H1 (cell line): ENCODE results near the gene UGT1A1. TPM values are rescaled to one million over a fixed set of nuclear protein-coding genes. Genes with fewer than 3 reads are reported as not detected.

ENCODE experiments used
- CTCF ChIA-PET: fragments of 300-600 bp; sonication (Branson Sonifier 250); formaldehyde crosslinking; loops from one replicate; lab custom pipeline; 2021; ENCODE audit not compliant: partially characterized antibody; lab: Charles Lee
- POLR2A ChIA-PET: fragments of 300-600 bp; sonication (Branson Sonifier 250); formaldehyde crosslinking; loops from one replicate; lab custom pipeline; 2021; ENCODE audit warnings: inconsistent platforms; ENCODE audit not compliant: partially characterized antibody; lab: Charles Lee
- DNase-seq, 2 experiments: peaks; one replicate each; pipeline versions ENCODE4 v3.0.0 to v3.0.0-alpha.2; 2010 to 2022; ENCODE audit warnings: low spot score in 2 of 2, low read depth in 1 of 2, mixed read lengths in 1 of 2
- FAIRE-seq: peaks from 2 replicates; lab custom pipeline; 2011; peaks lifted over from hg19 to GRCh38; lab: Jason Lieb, UNC
- H2AFZ ChIP-seq: 2 replicates; pipeline ENCODE4 v1.8.1; 2012; ENCODE audit warnings: low read length, inconsistent platforms
- H2AK5ac ChIP-seq: 2 replicates; pipeline ENCODE4 v1.6.1; 2013; ENCODE audit warnings: low read depth, low read length
- H2BK120ac ChIP-seq: replicated peaks from 2 replicates; pipeline ENCODE3; 2013; ENCODE audit warnings: low read depth, low read length, inconsistent platforms
- H2BK12ac ChIP-seq: 2 replicates; pipeline ENCODE4 v1.6.1; 2013; ENCODE audit warnings: low read depth, low read length
- H2BK15ac ChIP-seq: 2 replicates; pipeline ENCODE4 v1.6.1; 2013; ENCODE audit warnings: low read length
- H2BK20ac ChIP-seq: 2 replicates; pipeline ENCODE4 v1.6.1; 2013; ENCODE audit warnings: low read length
- H2BK5ac ChIP-seq: 2 replicates; pipeline ENCODE4 v1.6.1; 2013; ENCODE audit warnings: low read depth, low read length
- H3K14ac ChIP-seq: 2 replicates; pipeline ENCODE4 v1.6.1; 2013; ENCODE audit warnings: inconsistent platforms; ENCODE audit not compliant: insufficient read length
- H3K18ac ChIP-seq: 2 replicates; pipeline ENCODE4 v1.6.1; 2013; ENCODE audit warnings: low read length; ENCODE audit errors: extremely low read depth
- H3K23ac ChIP-seq: 2 replicates; pipeline ENCODE4 v1.6.1; 2013; ENCODE audit warnings: inconsistent platforms; ENCODE audit not compliant: insufficient read length
- H3K23me2 ChIP-seq: 2 replicates; pipeline ENCODE4 v1.6.1; 2013; ENCODE audit warnings: low read depth, low read length
- H3K27ac ChIP-seq: 2 replicates; pipeline ENCODE4 v1.6.1; 2011; ENCODE audit warnings: low read depth, low read length, inconsistent platforms
- H3K27me3 ChIP-seq, 4 experiments: replicated peaks in 1 of 4; 1 replicate in 1 of 4; 2 replicates in 3 of 4; pipeline versions ENCODE4 v1.6.1 to v1.8.1; 2011 to 2013; ENCODE audit warnings: low read length in 3 of 4, mild to moderate bottlenecking in 3 of 4, inconsistent platforms in 2 of 4, mixed read lengths in 2 of 4, moderate library complexity in 1 of 4; ENCODE audit not compliant: control insufficient read depth in 3 of 4, insufficient read depth in 3 of 4; ENCODE audit errors: extremely low read depth in 1 of 4
- H3K36me3 ChIP-seq, 4 experiments: 2 replicates each; pipeline versions ENCODE4 v1.6.1 to v1.8.1; 2011 to 2013; ENCODE audit warnings: mild to moderate bottlenecking in 4 of 4, low read length in 3 of 4, moderate library complexity in 2 of 4, control low read depth in 1 of 4, inconsistent platforms in 1 of 4; ENCODE audit not compliant: insufficient read depth in 4 of 4, control insufficient read depth in 2 of 4
- H3K4ac ChIP-seq: replicated peaks from 2 replicates; pipeline ENCODE3; 2013; ENCODE audit warnings: low read length, low read depth, mixed read lengths, inconsistent platforms; ENCODE audit not compliant: insufficient read length
- H3K4me1 ChIP-seq, 4 experiments: replicated peaks in 1 of 4; 1 replicate in 1 of 4; 2 replicates in 3 of 4; pipeline versions ENCODE4 v1.6.1 to v1.8.1; 2011 to 2013; ENCODE audit warnings: low read length in 3 of 4, inconsistent platforms in 2 of 4, mixed read lengths in 1 of 4; ENCODE audit not compliant: insufficient read depth in 4 of 4, control insufficient read depth in 3 of 4
- H3K4me2 ChIP-seq, 2 experiments: 2 replicates each; pipeline versions ENCODE4 v1.6.1 to v1.8.1; 2011 to 2013; ENCODE audit warnings: low read depth in 2 of 2, low read length in 2 of 2, control low read depth in 1 of 2, inconsistent platforms in 1 of 2, mild to moderate bottlenecking in 1 of 2; ENCODE audit not compliant: insufficient read depth in 1 of 2
- H3K4me3 ChIP-seq, 4 experiments: fragments of 200-600, 300-600 bp in 1 of 4; sonication (generic), shearing (Covaris generic), sonication (Bioruptor Twin) in 1 of 4; 2 replicates each; pipeline versions ENCODE4 v1.5.1 to v1.8.1; 2011 to 2016; ENCODE audit warnings: low read length in 4 of 4, low read depth in 3 of 4, control low read depth in 2 of 4, inconsistent platforms in 2 of 4, mild to moderate bottlenecking in 2 of 4, mixed read lengths in 1 of 4, moderate library complexity in 1 of 4; ENCODE audit not compliant: insufficient read depth in 2 of 4; ENCODE audit errors: extremely low read depth in 1 of 4
- H3K56ac ChIP-seq: replicated peaks from 2 replicates; pipeline ENCODE3; 2013; ENCODE audit warnings: low read depth, mild to moderate bottlenecking, mixed read lengths, low read length, inconsistent platforms; ENCODE audit not compliant: insufficient read length
- H3K79me1 ChIP-seq: 2 replicates; pipeline ENCODE4 v1.6.1; 2013; ENCODE audit warnings: low read depth, low read length, control low read depth
- H3K79me2 ChIP-seq, 2 experiments: 2 replicates each; pipeline versions ENCODE4 v1.6.1 to v1.8.1; 2012 to 2013; ENCODE audit warnings: low read length in 2 of 2, mild to moderate bottlenecking in 2 of 2, inconsistent platforms in 1 of 2; ENCODE audit not compliant: insufficient read depth in 2 of 2, control insufficient read depth in 1 of 2
- H3K9ac ChIP-seq, 4 experiments: replicated peaks in 1 of 4; 1 replicate in 1 of 4; 2 replicates in 3 of 4; pipeline versions ENCODE4 v1.6.1 to v1.8.1; 2011 to 2013; ENCODE audit warnings: low read depth in 3 of 4, low read length in 3 of 4, control low read depth in 2 of 4, mild to moderate bottlenecking in 2 of 4, moderate library complexity in 2 of 4, inconsistent platforms in 1 of 4; ENCODE audit errors: extremely low read depth in 1 of 4
- H3K9me3 ChIP-seq, 2 experiments: 2 replicates each; pipeline versions ENCODE4 v1.6.1 to v1.8.1; 2012 to 2013; ENCODE audit warnings: mild to moderate bottlenecking in 2 of 2, moderate library complexity in 2 of 2, control low read depth in 1 of 2, inconsistent platforms in 1 of 2, low read depth in 1 of 2, low read length in 1 of 2, mixed read lengths in 1 of 2; ENCODE audit not compliant: insufficient read depth in 2 of 2
- H4K20me1 ChIP-seq, 2 experiments: replicated peaks in 1 of 2; 2 replicates each; pipeline versions ENCODE3 to v1.8.1; 2011 to 2013; ENCODE audit warnings: inconsistent platforms in 2 of 2, low read length in 2 of 2, mild to moderate bottlenecking in 1 of 2; ENCODE audit not compliant: insufficient read depth in 2 of 2, control insufficient read depth in 1 of 2
- H4K5ac ChIP-seq: 2 replicates; pipeline ENCODE4 v1.6.1; 2013; ENCODE audit warnings: low read length, low read depth, mixed read lengths, inconsistent platforms; ENCODE audit not compliant: insufficient read length
- H4K8ac ChIP-seq: 2 replicates; pipeline ENCODE4 v1.8.0; 2013; ENCODE audit warnings: mild to moderate bottlenecking, moderate library complexity, low read length, inconsistent platforms; ENCODE audit not compliant: insufficient read depth; ENCODE audit errors: extremely low read depth
- H4K91ac ChIP-seq: replicated peaks from 2 replicates; pipeline ENCODE3; 2013; ENCODE audit warnings: low read length, mixed read lengths, inconsistent platforms; ENCODE audit not compliant: insufficient read length
- USF2 ChIP-seq: IDR thresholded peaks from 2 replicates; pipeline ENCODE4 v1.6.1; 2011; ENCODE audit warnings: low read length, improper control_type of control experiment
- WGBS, 2 experiments: shearing (Covaris generic) in 1 of 2; methylation state at CpG; one replicate each; pipeline versions ENCODE4 v1.1.6 to v1.1.7; 2013 to 2015; ENCODE audit warnings: low lambda C conversion rate in 2 of 2, mixed read lengths in 2 of 2, inconsistent platforms in 1 of 2, low coverage in 1 of 2, missing lambda C conversion rate in 1 of 2; ENCODE audit not compliant: insufficient replicate concordance in 2 of 2, insufficient coverage in 1 of 2, insufficient read length in 1 of 2; ENCODE audit errors: extremely low coverage in 1 of 2, missing lambda C conversion rate in 1 of 2; 5-methylcytosine and 5-hydroxymethylcytosine counted together
- polyA plus RNA-seq, 7 experiments: library from polyadenylated mRNA; depleted of rRNA in 3 of 7; stranded (reverse) in 5 of 7; unstranded in 2 of 7; fragments of >200 nt in 5 of 7; fragments of 200-250 nt in 2 of 7; gene quantifications; 1 replicate in 5 of 7; 2 replicates in 1 of 7; 4 replicates in 1 of 7; pipeline versions ENCODE4 v1.2.1 to v1.2.3, GENCODE V29; 2011 to 2013; ENCODE audit warnings: missing spikeins in 2 of 7, mixed read lengths in 2 of 7
- total RNA-seq: library from RNA; stranded (reverse); fragmentation: NEBNext Ultra II Directional; extraction: Animal tissue kit (Norgen Biotek cat#: 25700); gene quantifications from 2 replicates; pipeline ENCODE4 v1.2.1, GENCODE V29; 2021

UGT1A1 gene
- total and polyA plus RNA-seq, 2 of the 8 experiments (the other 6 are each of a cell fraction or from before 2014, with no cell fraction given): not detected

DNA sequence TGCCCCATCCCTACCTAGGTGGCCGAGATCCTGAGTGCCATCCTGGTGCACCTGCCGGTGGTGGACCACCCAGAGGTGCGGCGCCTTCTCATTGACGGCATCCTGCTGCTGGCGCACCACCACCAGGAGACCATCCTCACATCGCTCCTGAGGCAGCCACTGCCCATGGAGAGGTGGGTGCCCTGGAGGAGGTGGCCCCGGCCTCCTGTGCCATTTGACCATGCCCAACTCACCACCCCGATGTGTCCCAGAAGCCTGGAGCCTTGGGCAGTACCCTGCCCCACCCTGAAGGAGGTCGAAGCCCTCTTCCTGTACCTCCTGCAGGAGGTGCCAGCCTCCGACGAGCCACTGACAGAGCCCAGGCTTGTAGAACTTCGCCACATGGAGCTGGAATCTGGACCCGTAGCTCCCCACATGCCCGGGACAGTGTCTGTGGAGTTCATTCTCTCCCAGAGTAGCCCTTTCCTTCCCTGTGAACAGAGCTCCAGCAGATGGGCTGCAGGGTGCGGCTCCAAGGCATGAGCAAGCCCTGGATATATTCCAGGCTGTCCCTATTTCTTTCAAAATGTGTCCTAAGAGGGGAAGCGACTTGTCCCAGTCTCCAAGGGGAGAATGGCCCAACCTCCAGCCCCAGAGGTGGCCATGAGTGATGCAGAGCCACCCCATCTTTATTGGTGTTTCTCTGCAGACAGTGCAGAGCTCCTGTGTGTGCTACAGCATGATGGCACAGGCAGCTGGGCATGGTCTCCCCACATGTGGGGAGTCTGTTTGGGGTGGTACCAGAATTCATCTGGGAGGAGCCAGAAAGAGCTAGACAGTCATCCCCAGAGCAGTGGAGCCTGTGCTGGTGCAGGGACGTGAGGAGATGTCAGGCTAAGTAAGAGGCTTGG, 60.1 kb downstream of the UGT1A1 start:
- Histone ChIP-seq H2BK5ac (no peak overlapping the region), H3K4me3 (no peak overlapping the region), H2BK12ac (no peak overlapping the region), H4K91ac (no peak overlapping the region), H3K4me1 (no peaks in the 10 kb centered on the region), H3K27ac (no peak overlapping the region), H3K23me2 (no peaks in the 10 kb centered on the region), H3K14ac (no peak overlapping the region), H3K9ac (no peak overlapping the region), H2BK20ac (no peak overlapping the region), H4K5ac (no peak overlapping the region), H2BK15ac (no peak overlapping the region), H3K36me3 (no peaks in the 10 kb centered on the region), H3K18ac (no peak overlapping the region), H2BK120ac (no peak overlapping the region), H3K9me3 (no peaks in the 10 kb centered on the region), H4K20me1 (no peaks in the 10 kb centered on the region), H3K56ac (no peak overlapping the region), H2AFZ (no peak overlapping the region), H3K79me2 (no peaks in the 10 kb centered on the region), H3K23ac (no peak overlapping the region), H3K79me1 (no peaks in the 10 kb centered on the region), H2AK5ac (no peak overlapping the region), H3K4ac (no peak overlapping the region), H3K27me3 (no peaks in the 10 kb centered on the region), H4K8ac (no peak overlapping the region), H3K4me2 (no peak overlapping the region)
- FAIRE-seq (no peak), DNase-seq (no peak)
- ChIA-PET POLR2A (no interaction called here), CTCF (interaction anchor here (1.0 to 1.2 kb wide), 2 partner anchors 109 to 394 kb away, joined by 3 to 4 read pairs; no protein-coding TSS in a partner anchor)
- WGBS, 2 experiments: 93% methylated on average over 18 of the region's 18 CpGs; no CpG with 5 or more reads in 1 of the 2 experiments
- no peak for TF ChIP-seq USF2
